GM19397 (cell line): ENCODE data around the gene KANK3.
"Not testable (repeated sequence)": the region's sequence is repeated elsewhere in the genome, so short reads cannot be mapped to it uniquely, and the experiment has no call there.

ENCODE experiments used
- ATAC-seq: cut with Tn5 transposase; IDR thresholded peaks from one replicate; pipeline ENCODE4 v1.9.1; 2021; ENCODE audit warnings: mild to moderate bottlenecking, moderate library complexity; ENCODE audit not compliant: unreplicated experiment

Gene KANK3

GRCh38 chr19:8320564-8321066 is 22.4 kb downstream of the KANK3 start:
- peak; percentile 23 for ATAC-seq

GRCh38 chr19:8319807-8320520 is 23.1 kb downstream of the KANK3 start:
- ATAC-seq = no peak

GRCh38 chr19:8318835-8319234 is 24.2 kb downstream of the KANK3 start:
- not testable (repeated sequence) for ATAC-seq

GRCh38 chr19:8316351-8317125 is 26.5 kb downstream of the KANK3 start:
- ATAC-seq = no peak

- not testable (repeated sequence) for ATAC-seq
Measured at GRCh38 chr19:8314981-8315640, 28.0 kb downstream of the KANK3 start.

GRCh38 chr19:8311461-8312260 is 31.4 kb downstream of the KANK3 start:
- no peak for ATAC-seq

GRCh38 chr19:8310342-8311055 is 32.6 kb downstream of the KANK3 start:
- ATAC-seq = no peak

GRCh38 chr19:8308891-8309291 is 34.2 kb downstream of the KANK3 start:
- ATAC-seq = no peak

- peak; percentile 92 for ATAC-seq
Measured at GRCh38 chr19:8307965-8308866, 34.8 kb downstream of the KANK3 start, which contains the start of gene CD320. CD320 (minus strand) TSS chr19:8308358; CDS start chr19:8308290, 68 bp downstream.

GRCh38 chr19:8307400-8307964 is 35.6 kb downstream of the KANK3 start:
- ATAC-seq = no peak

- no peak for ATAC-seq
Measured at GRCh38 chr19:8306235-8307054, 36.6 kb downstream of the KANK3 start.

GRCh38 chr19:8305798-8306197 is 37.3 kb downstream of the KANK3 start:
- no peak for ATAC-seq

- no peak for ATAC-seq
Measured at GRCh38 chr19:8304841-8305621, 38.0 kb downstream of the KANK3 start.

- no peak for ATAC-seq
Measured at GRCh38 chr19:8302734-8303133, 40.3 kb downstream of the KANK3 start.

- no peak for ATAC-seq
Measured at GRCh38 chr19:8302357-8302691, 40.7 kb downstream of the KANK3 start.

- ATAC-seq = not testable (repeated sequence)
Measured at GRCh38 chr19:8291337-8291736, 51.7 kb downstream of the KANK3 start.

- ATAC-seq = not testable (repeated sequence)
Measured at GRCh38 chr19:8276508-8276907, 66.6 kb downstream of the KANK3 start.
